DND-41 (cell line): ENCODE data around the gene RERGL.

Source experiments
- EZH2 ChIP-seq: IDR thresholded peaks from 3 replicates; pipeline ENCODE4 v1.6.1; 2012; ENCODE audit warnings: borderline replicate concordance, low read depth, mild to moderate bottlenecking, moderate library complexity, low read length, inconsistent platforms; ENCODE audit not compliant: severe bottlenecking
- TF ChIP-seq, protein P1 (sequence below): IDR thresholded peaks from 2 replicates; pipeline ENCODE4 v1.5.1; 2012; ENCODE audit warnings: borderline replicate concordance, low read length, moderate library complexity, mild to moderate bottlenecking; ENCODE audit not compliant: poor library complexity, severe bottlenecking; ENCODE audit errors: extremely low read depth

DNA sequence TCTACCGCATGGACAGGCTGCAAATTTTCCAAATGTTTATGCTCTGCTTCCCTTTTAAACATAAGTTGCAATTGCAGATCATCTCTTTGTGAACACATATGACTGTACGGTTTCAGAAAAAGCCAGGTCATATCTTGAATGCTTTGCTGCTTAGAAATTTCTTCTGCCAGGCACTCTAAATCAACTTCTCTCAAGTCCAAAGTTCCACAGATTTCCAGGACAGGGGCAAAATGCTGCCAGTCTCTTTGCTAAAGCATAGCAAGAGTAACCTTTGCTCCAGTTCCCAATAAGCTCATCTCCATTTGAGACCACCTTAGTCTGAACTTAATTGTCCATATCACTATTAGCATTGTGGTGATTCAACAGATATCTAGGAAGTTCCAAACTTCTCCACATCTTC lies 13.6 kb upstream of the RERGL start:
- TF ChIP-seq, protein P1, sequence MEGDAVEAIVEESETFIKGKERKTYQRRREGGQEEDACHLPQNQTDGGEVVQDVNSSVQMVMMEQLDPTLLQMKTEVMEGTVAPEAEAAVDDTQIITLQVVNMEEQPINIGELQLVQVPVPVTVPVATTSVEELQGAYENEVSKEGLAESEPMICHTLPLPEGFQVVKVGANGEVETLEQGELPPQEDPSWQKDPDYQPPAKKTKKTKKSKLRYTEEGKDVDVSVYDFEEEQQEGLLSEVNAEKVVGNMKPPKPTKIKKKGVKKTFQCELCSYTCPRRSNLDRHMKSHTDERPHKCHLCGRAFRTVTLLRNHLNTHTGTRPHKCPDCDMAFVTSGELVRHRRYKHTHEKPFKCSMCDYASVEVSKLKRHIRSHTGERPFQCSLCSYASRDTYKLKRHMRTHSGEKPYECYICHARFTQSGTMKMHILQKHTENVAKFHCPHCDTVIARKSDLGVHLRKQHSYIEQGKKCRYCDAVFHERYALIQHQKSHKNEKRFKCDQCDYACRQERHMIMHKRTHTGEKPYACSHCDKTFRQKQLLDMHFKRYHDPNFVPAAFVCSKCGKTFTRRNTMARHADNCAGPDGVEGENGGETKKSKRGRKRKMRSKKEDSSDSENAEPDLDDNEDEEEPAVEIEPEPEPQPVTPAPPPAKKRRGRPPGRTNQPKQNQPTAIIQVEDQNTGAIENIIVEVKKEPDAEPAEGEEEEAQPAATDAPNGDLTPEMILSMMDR: no peak
- no peak for TF ChIP-seq EZH2
